ENCODE measurements around the gene SCN3A.
A peak's percentile ranks its signal among the peaks of the same experiment; 100 is the strongest.

Gene SCN3A

GRCh38 chr2:165203689-165204559 lies at the start of gene SCN3A:
TSS of gene SCN3A (minus strand) at chr2:165204050. CDS start at chr2:165176394, 27,656 bp downstream.
- DNase-seq: peak; percentile 59

GRCh38 chr2:165253178-165253577 lies 49.3 kb upstream of the SCN3A start:
- no peak for DNase-seq

- no peak for DNase-seq
Measured at GRCh38 chr2:165251366-165251765, 47.5 kb upstream of the SCN3A start.

GRCh38 chr2:165248238-165248637 lies 44.4 kb upstream of the SCN3A start:
- DNase-seq: no peak

GRCh38 chr2:165245081-165245793 lies 41.4 kb upstream of the SCN3A start:
- DNase-seq: no peak

- DNase-seq: no peak
Measured at GRCh38 chr2:165240916-165241315, 37.1 kb upstream of the SCN3A start.

- DNase-seq: no peak
Measured at GRCh38 chr2:165239856-165240515, 36.1 kb upstream of the SCN3A start.

- DNase-seq: peak; percentile 75
Measured at GRCh38 chr2:165239230-165239629, 35.4 kb upstream of the SCN3A start, which contains the start of gene SCN2A. TSS of gene SCN2A (plus strand) at chr2:165239414. CDS start at chr2:165295824, 56,410 bp downstream.

- DNase-seq: peak; percentile 13
Measured at GRCh38 chr2:165238295-165238694, 34.4 kb upstream of the SCN3A start.

GRCh38 chr2:165237056-165237455 lies 33.2 kb upstream of the SCN3A start:
- DNase-seq: no peak

GRCh38 chr2:165227571-165227970 lies 23.7 kb upstream of the SCN3A start:
- no peak for DNase-seq

GRCh38 chr2:165224941-165225340 lies 21.1 kb upstream of the SCN3A start:
- DNase-seq: no peak

GRCh38 chr2:165219481-165219880 lies 15.6 kb upstream of the SCN3A start:
- no peak for DNase-seq

- DNase-seq: no peak
Measured at GRCh38 chr2:165214093-165214492, 10.2 kb upstream of the SCN3A start.

- no peak for DNase-seq
Measured at GRCh38 chr2:165208094-165208493, 4.2 kb upstream of the SCN3A start.

GRCh38 chr2:165205865-165206264 lies 2.0 kb upstream of the SCN3A start:
- no peak for DNase-seq

- DNase-seq: peak; percentile 47
Measured at GRCh38 chr2:165202239-165202638, 1.6 kb downstream of the SCN3A start.

GRCh38 chr2:165198181-165198580 lies 5.7 kb downstream of the SCN3A start:
- no peak for DNase-seq

GRCh38 chr2:165197346-165197745 lies 6.5 kb downstream of the SCN3A start:
- DNase-seq: peak; percentile 17

GRCh38 chr2:165196411-165196810 lies 7.4 kb downstream of the SCN3A start:
- DNase-seq: peak; percentile 22

GRCh38 chr2:165193178-165193777 lies 10.6 kb downstream of the SCN3A start:
- no peak for DNase-seq

GRCh38 chr2:165192729-165193128 lies 11.1 kb downstream of the SCN3A start:
- DNase-seq: no peak
